ENCODE results near the gene SLC35D2.
"Not testable (repeated sequence)": the region's sequence is repeated elsewhere in the genome, so short reads cannot be mapped to it uniquely, and the experiment has no call there.

The SLC35D2 gene

GRCh38 chr9:96327694-96328352 lies 55.7 kb downstream of the SLC35D2 start:
- POLR2A ChIA-PET = interaction anchor here (0.6 kb wide), 1 partner anchor 122 kb away, joined by 3 read pairs; the partner anchor contains the start of gene HABP4
- CTCF ChIA-PET = interaction anchor here (0.7 to 4.4 kb wide), 22 partner anchors 9 to 346 kb away, joined by 3 to 46 read pairs (median 4); no protein-coding TSS in a partner anchor
- DNase-seq (ENCODE audit: extremely low spot score) = peak; percentile 62
- peak; percentile 73 for TF ChIP-seq CTCF (IDR thresholded peaks at IDR 0.05; ENCODE audit: control extremely low read depth, extremely low read depth, low read depth, missing control alignments)

GRCh38 chr9:96323169-96323568 lies 60.3 kb downstream of the SLC35D2 start:
- no peak for DNase-seq (ENCODE audit: extremely low spot score)
- ChIA-PET POLR2A (no interaction called here), CTCF (no interaction called here)
- no peak for TF ChIP-seq CTCF (IDR thresholded peaks at IDR 0.05; ENCODE audit: control extremely low read depth, extremely low read depth, low read depth, missing control alignments)

GRCh38 chr9:96322736-96323135 lies 60.8 kb downstream of the SLC35D2 start:
- CTCF ChIA-PET; DNase-seq (ENCODE audit: extremely low spot score): not testable (repeated sequence)
- POLR2A ChIA-PET = interaction anchor here (0.5 kb wide), 1 partner anchor 26 kb away, joined by 4 read pairs; no protein-coding TSS in a partner anchor

- POLR2A ChIA-PET = interaction anchor here (0.5 kb wide), 1 partner anchor 26 kb away, joined by 4 read pairs; no protein-coding TSS in a partner anchor
- DNase-seq (ENCODE audit: extremely low spot score); CTCF ChIA-PET: not testable (repeated sequence)
Observed at GRCh38 chr9:96322210-96322609, 61.3 kb downstream of the SLC35D2 start.

GRCh38 chr9:96321515-96321914 lies 62.0 kb downstream of the SLC35D2 start:
- no peak for DNase-seq (ENCODE audit: extremely low spot score)
- TF ChIP-seq CTCF (IDR thresholded peaks at IDR 0.05; ENCODE audit: control extremely low read depth, extremely low read depth, low read depth, missing control alignments) = no peak
- CTCF ChIA-PET = no interaction called here
- POLR2A ChIA-PET = no interaction called here

- TF ChIP-seq CTCF (IDR thresholded peaks at IDR 0.05; ENCODE audit: control extremely low read depth, extremely low read depth, low read depth, missing control alignments) = no peak
- ChIA-PET CTCF (interaction anchor here (1.9 kb wide), 1 partner anchor 8 kb away, joined by 5 read pairs; no protein-coding TSS in a partner anchor), POLR2A (interaction anchor here (0.7 kb wide), 1 partner anchor 36 kb away, joined by 4 read pairs; no protein-coding TSS in a partner anchor)
- no peak for DNase-seq (ENCODE audit: extremely low spot score)
Observed at GRCh38 chr9:96320749-96321280, 62.7 kb downstream of the SLC35D2 start.

- no peak for TF ChIP-seq CTCF (IDR thresholded peaks at IDR 0.05; ENCODE audit: control extremely low read depth, extremely low read depth, low read depth, missing control alignments)
- DNase-seq (ENCODE audit: extremely low spot score) = no peak
- CTCF ChIA-PET = interaction anchor here (1.9 kb wide), 1 partner anchor 10 kb away, joined by 5 read pairs; no protein-coding TSS in a partner anchor
- POLR2A ChIA-PET = no interaction called here
Observed at GRCh38 chr9:96318921-96319565, 64.5 kb downstream of the SLC35D2 start.
